ENCODE measurements around the gene SPATA20.

Gene SPATA20

GRCh38 chr17:50594128-50594823, 47.3 kb downstream of the SPATA20 start:
- no peak for DNase-seq (ENCODE audit: low read depth in 2 of 3, low spot score in 1 of 3)

DNA sequence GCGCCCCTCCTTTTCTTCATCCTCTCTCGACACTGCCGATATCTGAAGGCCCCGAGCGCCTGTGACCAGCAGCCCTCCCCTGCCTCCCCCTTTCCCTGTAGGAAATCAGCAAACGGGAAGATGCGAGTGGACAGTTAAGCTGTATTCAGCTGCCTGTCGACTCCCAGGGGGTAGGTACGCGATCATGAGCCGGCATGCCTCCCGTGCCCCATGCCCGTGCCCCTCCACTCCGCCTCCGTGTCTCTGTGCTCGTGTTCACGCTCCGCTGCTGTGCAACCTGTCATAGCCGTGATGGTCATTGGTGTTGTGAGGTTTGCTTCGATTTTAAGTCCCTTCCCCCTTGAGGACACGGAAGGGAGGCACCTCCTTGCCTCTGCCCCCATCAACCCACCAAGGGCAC, 47.9 kb downstream of the SPATA20 start:
- DNase-seq (ENCODE audit: low read depth in 2 of 3, low spot score in 1 of 3) = no peak

DNA sequence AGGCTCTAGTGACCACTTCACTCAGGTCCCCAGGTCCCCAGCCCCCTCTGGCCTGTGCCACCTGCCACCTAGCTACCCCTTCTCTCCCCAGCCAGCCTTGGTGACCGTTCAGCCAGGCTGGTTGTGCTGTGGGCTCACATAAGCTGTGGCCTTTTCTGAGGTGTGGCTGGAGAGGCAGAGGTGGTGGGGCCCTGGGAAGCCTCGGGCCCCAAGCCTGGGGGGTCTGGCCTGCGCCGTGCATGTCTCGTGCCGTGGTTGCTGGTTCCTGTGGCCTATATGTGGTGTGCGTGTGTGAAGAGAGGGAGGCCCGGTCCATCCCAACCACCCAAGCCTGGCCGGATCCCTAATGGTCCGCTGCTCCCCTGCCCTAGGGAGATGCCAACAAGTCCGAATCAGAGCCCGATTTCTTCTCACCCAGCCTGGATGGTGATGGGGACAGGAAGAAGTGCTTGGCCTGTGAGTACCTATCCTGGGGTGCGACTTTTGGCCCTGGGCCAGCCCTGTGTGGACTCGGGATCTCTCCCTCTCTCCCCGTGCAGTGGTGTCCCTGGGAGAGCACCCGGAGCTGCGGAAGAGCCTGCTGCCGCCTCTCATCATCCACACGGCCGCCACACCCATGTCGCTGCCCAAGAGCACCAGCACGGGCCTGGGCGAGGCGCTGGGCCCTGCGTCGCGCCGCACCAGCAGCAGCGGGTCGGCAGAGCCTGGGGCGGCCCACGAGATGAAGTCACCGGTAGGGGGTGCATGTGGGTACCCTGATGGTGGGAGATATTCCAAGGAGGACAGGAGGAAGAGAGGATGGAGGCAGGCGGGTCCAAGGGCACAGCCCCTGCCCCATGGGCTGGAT, 49.4 kb downstream of the SPATA20 start:
- DNase-seq (ENCODE audit: low read depth in 2 of 3, low spot score in 1 of 3) = no peak

DNA sequence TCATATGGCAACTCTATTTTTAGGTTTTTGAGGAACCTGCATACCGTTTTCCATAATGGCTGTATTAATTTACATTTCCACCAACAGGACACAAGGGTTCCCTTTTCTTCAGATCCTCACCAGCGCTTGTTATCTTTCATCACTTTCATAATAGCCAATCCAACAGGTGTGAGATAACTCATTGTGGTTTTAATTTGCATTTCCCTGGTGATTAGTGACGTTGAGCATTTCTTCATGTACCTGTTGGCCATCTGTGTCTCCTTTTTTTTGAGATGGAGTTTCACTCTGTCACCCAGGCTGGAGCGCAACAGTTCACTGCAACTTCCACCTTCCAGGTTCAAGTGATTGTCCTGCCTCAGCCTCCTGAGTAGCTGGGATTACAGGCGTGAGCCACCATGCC, 51.5 kb downstream of the SPATA20 start:
- no peak for DNase-seq (ENCODE audit: low read depth in 2 of 3, low spot score in 1 of 3)

DNA sequence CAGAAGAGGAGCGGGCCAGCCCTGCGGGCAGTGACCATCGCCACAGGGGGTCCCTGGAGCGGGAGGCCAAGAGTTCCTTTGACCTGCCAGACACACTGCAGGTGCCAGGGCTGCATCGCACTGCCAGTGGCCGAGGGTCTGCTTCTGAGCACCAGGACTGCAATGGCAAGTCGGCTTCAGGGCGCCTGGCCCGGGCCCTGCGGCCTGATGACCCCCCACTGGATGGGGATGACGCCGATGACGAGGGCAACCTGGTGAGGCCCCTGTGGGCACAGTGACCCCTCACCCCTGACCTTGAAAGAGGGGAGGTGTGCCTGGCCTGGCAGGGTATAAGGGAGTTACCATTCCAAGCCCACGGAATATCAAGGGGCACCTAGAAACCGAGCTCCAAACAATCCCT, 52.6 kb downstream of the SPATA20 start:
- DNase-seq (ENCODE audit: low read depth in 2 of 3, low spot score in 1 of 3) = no peak

- no peak for DNase-seq (ENCODE audit: low read depth in 2 of 3, low spot score in 1 of 3)
Observed at GRCh38 chr17:50601823-50602375, 54.9 kb downstream of the SPATA20 start.

- DNase-seq (ENCODE audit: low read depth in 2 of 3, low spot score in 1 of 3) = no peak
Observed at GRCh38 chr17:50602836-50603235, 55.9 kb downstream of the SPATA20 start.

DNA sequence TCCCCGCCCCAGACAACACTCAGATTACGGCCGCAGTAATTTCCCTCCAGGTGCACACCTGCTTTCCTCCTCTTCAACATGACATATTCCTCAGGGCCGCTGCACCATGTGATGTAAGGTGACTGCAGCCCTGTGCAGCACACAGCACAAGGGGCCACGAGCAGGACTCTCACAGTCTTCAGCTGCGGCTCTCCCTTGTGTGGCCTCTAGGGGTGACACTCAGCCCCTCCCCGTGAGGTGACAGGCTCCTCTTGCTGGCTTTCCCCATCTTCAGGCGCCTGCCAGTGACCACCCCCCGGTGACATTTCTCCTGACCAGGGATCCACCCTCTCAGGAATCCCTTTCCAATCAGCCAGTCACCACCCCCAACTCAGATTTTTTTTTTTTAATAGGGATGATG, 56.4 kb downstream of the SPATA20 start:
- no peak for DNase-seq (ENCODE audit: low read depth in 2 of 3, low spot score in 1 of 3)

GRCh38 chr17:50604513-50604912, 57.5 kb downstream of the SPATA20 start:
- no peak for DNase-seq (ENCODE audit: low read depth in 2 of 3, low spot score in 1 of 3)

DNA sequence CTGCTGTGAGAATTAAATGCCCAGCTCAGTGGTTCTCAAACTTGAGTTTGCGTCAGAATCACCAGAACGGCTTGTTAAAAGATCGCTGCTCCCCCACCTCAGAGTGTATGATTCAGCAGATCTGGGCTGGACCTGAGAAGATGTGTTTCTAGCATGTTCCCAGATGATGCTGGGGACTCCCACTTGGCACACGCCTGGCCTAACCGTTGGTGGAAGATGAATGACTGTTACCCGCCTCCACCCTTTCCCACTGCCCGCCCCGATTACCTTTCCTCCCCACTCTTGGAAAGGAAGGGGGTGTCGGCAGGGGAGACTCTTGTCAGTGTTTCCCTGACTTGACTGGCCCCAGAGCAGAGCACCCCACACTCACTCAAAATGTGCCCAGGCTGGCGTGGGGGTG, 58.5 kb downstream of the SPATA20 start:
- DNase-seq (ENCODE audit: low read depth in 2 of 3, low spot score in 1 of 3) = no peak

Data from stimulated activated CD4-positive, alpha-beta T cell treated with anti-CD3 and anti-CD28 coated beads, Interleukin-12 subunit alpha, Interleukin-12 subunit beta, amount 100 ng/mL, for 48 hours (primary cell).